Stomach (tissue), 9 donors: ENCODE measurements around the gene ARFIP1. TPM values are rescaled to one million over a fixed set of nuclear protein-coding genes. Genes with fewer than 3 reads are reported as not detected.

ENCODE experiments used
- DNase-seq, 2 donors: peaks; one replicate each; pipeline versions ENCODE4 v3.0.0 to v3.0.0-alpha.2; 2013 to 2019
- H3K27ac ChIP-seq, 5 donors: fragments of 200-600 bp in 4 of 5; sonication (generic) in 4 of 5; one replicate each; pipeline ENCODE4 v1.5.1; 2013 to 2019; ENCODE audit warnings: mild to moderate bottlenecking in 1 of 5, moderate library complexity in 1 of 5
- H3K27me3 ChIP-seq, 3 donors: fragments of 200-600 bp; sonication (generic); one replicate each; pipeline ENCODE4 v1.5.1; 2017 to 2019; ENCODE audit warnings: mixed run types in 1 of 3
- H3K36me3 ChIP-seq, 4 donors: fragments of 200-600 bp; sonication (generic); 1 replicate in 3 of 4; 2 replicates in 1 of 4; pipeline ENCODE4 v1.5.1; 2016 to 2019
- H3K4me1 ChIP-seq, 4 donors: fragments of 200-600 bp; sonication (generic); one replicate each; pipeline ENCODE4 v1.5.1; 2016 to 2019
- H3K4me3 ChIP-seq, 4 donors: fragments of 200-600 bp; sonication (generic) in 3 of 4; one replicate each; pipeline ENCODE4 v1.5.1; 2016 to 2019; ENCODE audit warnings: mild to moderate bottlenecking in 1 of 4
- H3K9me3 ChIP-seq, 4 donors: fragments of 200-600 bp; sonication (generic); one replicate each; pipeline ENCODE4 v1.5.1; 2016 to 2019
- EP300 ChIP-seq: sonication (generic); formaldehyde crosslinking; IDR thresholded peaks from one replicate; pipeline ENCODE4 v1.6.1; 2017; ENCODE audit warnings: antibody characterized with exemption
- POLR2A ChIP-seq, 4 donors: fragments of 450-650 bp; IDR thresholded peaks; one replicate each; pipeline ENCODE4 v1.6.1; 2016; ENCODE audit warnings: antibody characterized with exemption in 4 of 4, control low read depth in 2 of 4, mild to moderate bottlenecking in 1 of 4, moderate library complexity in 1 of 4
- POLR2AphosphoS5 ChIP-seq, 3 donors: sonication (generic); formaldehyde crosslinking; IDR thresholded peaks; one replicate each; pipeline ENCODE4 v1.6.1; 2016; ENCODE audit warnings: antibody characterized with exemption in 3 of 3
- WGBS, 5 donors: extraction: QIAGEN DNeasy Blood & Tissue Kit in 3 of 5; methylation state at CpG; one replicate each; pipeline versions ENCODE4 v1.1.5 to v1.1.7; 2013 to 2018; 5-methylcytosine and 5-hydroxymethylcytosine counted together
- intact Hi-C: fragments of 100-400 bp; cut with DNase I; formaldehyde crosslinking; loops from one replicate; pipeline ENCODE4 v1.15.1; 2023; ENCODE audit warnings: low total_unique reads
- polyA plus RNA-seq, 3 donors: library from polyadenylated mRNA; stranded (reverse); fragments of 200-250 nt; gene quantifications; one replicate each; pipeline ENCODE4 v1.2.3, GENCODE V29; 2013
- total RNA-seq, 5 donors: library from RNA; depleted of rRNA; stranded (reverse); fragments of >200 nt; gene quantifications; one replicate each; pipeline versions ENCODE4 v1.1.0 to v1.2.3, GENCODE V29; 2014 to 2016
- TF ChIP-seq, protein P1 (sequence below), 7 experiments: fragments of 450-650 bp in 4 of 7; fragments of 200-600 bp in 3 of 7; sonication (generic) in 3 of 7; IDR thresholded peaks; one replicate each; pipeline ENCODE4 v1.5.1; 2016 to 2019; ENCODE audit warnings: antibody characterized with exemption in 7 of 7, control low read depth in 2 of 7, mild to moderate bottlenecking in 1 of 7
- donor health status: healthy with polysubstance abuse.
- donor health status: Bipolar disorder and iron deficiency.
- donor health status: healthy.

Gene ARFIP1
- total and polyA plus RNA-seq, 8 donors: 15.3 to 103 (median 39.4) TPM

GRCh38 chr4:152959080-152959479 is 179.3 kb downstream of the ARFIP1 start:
- no peaks in the 10 kb centered on the region for H3K27me3 ChIP-seq
- no peaks in the 10 kb centered on the region for H3K9me3 ChIP-seq
- intact Hi-C loops: no loop called here
- 59 to 70% (median 64%) methylated on average over 2 of the region's 2 CpGs for WGBS, 5 donors
- H3K4me3 ChIP-seq: no peak overlapping the region
- TF ChIP-seq POLR2A (IDR thresholded peaks at IDR 0.05): no peak
- no peak for TF ChIP-seq POLR2AphosphoS5 (IDR thresholded peaks at IDR 0.05)
- no peak for TF ChIP-seq EP300
- TF ChIP-seq, protein P1, sequence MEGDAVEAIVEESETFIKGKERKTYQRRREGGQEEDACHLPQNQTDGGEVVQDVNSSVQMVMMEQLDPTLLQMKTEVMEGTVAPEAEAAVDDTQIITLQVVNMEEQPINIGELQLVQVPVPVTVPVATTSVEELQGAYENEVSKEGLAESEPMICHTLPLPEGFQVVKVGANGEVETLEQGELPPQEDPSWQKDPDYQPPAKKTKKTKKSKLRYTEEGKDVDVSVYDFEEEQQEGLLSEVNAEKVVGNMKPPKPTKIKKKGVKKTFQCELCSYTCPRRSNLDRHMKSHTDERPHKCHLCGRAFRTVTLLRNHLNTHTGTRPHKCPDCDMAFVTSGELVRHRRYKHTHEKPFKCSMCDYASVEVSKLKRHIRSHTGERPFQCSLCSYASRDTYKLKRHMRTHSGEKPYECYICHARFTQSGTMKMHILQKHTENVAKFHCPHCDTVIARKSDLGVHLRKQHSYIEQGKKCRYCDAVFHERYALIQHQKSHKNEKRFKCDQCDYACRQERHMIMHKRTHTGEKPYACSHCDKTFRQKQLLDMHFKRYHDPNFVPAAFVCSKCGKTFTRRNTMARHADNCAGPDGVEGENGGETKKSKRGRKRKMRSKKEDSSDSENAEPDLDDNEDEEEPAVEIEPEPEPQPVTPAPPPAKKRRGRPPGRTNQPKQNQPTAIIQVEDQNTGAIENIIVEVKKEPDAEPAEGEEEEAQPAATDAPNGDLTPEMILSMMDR (IDR thresholded peaks at IDR 0.05): no peak
- peaks cover 10 to 33% (median 27%) of the 10 kb centered on the region in 4 donors for H3K4me1 ChIP-seq
- no peak for DNase-seq
- H3K36me3 ChIP-seq: peaks cover 3 to 32% (median 15%) of the 10 kb centered on the region in 4 donors
- no peak overlapping the region for H3K27ac ChIP-seq

DNA sequence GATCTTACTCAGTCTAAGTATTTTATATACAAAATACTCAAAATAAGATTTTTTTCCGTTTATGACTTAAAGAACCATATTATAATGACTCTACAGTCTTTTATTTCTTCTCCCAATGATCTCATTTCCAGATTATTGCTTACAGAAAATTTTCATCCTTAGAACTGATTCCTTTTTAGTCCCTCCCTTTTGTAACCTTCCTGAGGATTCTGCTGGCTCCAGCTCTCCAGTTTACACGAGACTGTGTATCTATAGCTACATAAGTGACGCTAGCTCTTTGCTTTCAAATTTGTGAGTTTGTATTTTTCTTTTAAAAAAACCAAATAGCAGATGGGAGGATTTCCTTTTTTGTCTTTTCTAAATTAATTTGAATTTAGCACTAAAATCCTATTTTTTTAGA is 180.3 kb downstream of the ARFIP1 start:
- Histone ChIP-seq H3K4me3 (no peak overlapping the region), H3K27me3 (no peaks in the 10 kb centered on the region), H3K36me3 (peaks cover 3 to 26% (median 12%) of the 10 kb centered on the region in 4 donors), H3K27ac (no peak overlapping the region), H3K9me3 (no peaks in the 10 kb centered on the region), H3K4me1 (peaks cover 10 to 35% (median 27%) of the 10 kb centered on the region in 4 donors)
- DNase-seq: no peak
- no peak for TF ChIP-seq POLR2A (IDR thresholded peaks at IDR 0.05)
- TF ChIP-seq, protein P1 (IDR thresholded peaks at IDR 0.05): no peak
- TF ChIP-seq EP300: no peak
- TF ChIP-seq POLR2AphosphoS5 (IDR thresholded peaks at IDR 0.05): no peak
- 90 to 94% (median 91%) methylated on average over 3 of the region's 3 CpGs for WGBS, 5 donors
- intact Hi-C loops: no loop called here

DNA sequence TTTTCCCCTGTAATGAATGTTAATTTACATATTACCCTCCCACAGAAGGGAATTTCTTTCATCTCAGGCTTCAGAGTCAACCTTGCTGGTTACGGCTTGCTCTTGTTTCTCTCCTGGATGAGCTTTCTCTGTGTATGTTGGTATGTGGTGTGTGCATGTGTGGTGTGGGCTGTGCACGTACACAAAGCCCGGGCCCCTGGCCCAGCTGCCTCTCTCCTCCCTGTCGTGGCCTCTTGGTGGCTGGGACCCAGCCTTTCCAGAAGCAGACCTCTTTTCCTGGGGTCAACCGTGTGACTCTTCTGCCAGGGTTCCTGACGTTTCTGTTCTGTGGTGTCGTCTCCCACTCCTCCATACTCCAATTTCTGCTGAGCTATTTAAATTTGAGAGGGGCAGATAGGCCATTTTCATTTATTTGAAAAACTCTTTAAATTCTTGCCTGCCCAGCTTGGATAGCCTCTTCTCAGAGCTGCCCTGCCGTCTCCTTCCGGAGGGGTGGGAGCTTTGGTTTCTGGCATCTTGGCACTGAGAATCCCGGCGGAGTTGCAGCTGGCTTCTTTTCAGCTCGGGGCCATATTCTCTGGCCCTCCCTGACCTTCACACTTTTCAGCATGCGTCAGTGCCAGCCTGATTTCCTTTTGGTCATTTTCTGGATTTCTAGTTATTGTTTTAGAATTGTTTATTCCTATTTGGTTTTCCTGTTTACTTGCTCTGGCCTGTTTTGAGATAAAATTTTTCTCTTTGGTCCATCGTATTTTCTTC is 181.4 kb downstream of the ARFIP1 start:
- WGBS, 5 donors: 70 to 77% (median 75%) methylated on average over 14 of the region's 14 CpGs

DNA sequence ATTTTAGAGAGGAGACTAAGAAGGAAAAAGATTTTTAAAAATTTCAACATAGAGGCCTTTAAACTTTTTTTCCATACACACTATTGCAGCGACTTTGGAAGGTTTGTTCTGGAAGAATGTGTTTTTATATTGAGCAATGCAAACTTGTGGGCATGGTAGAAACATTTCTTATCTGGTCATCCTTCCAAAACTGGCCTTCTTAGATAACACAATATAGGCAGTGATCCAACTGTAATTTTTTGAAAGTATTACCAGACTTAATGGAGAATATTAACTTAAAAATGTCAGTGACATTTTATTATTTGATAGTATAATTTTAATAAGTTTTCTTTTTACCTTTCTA is 182.0 kb downstream of the ARFIP1 start:
- peaks cover 4 to 29% (median 19%) of the 10 kb centered on the region in 4 donors for H3K4me1 ChIP-seq
- H3K9me3 ChIP-seq: no peaks in the 10 kb centered on the region
- TF ChIP-seq POLR2A (IDR thresholded peaks at IDR 0.05): no peak
- TF ChIP-seq POLR2AphosphoS5 (IDR thresholded peaks at IDR 0.05): no peak
- TF ChIP-seq, protein P1 (IDR thresholded peaks at IDR 0.05): no peak
- no peak for TF ChIP-seq EP300
- H3K27ac ChIP-seq: peak overlapping the region in 1 of 5 donors; percentile 1
- no peak for DNase-seq
- intact Hi-C loops: no loop called here
- H3K27me3 ChIP-seq: no peaks in the 10 kb centered on the region
- 34 to 62% (median 61%) methylated on average over 1 of the region's 1 CpG for WGBS, 5 donors
- peaks cover 3 to 39% (median 18%) of the 10 kb centered on the region in 4 donors for H3K36me3 ChIP-seq
- no peak overlapping the region for H3K4me3 ChIP-seq

More for the DNA sequence above, 181.4 kb downstream of the ARFIP1 start:
- intact Hi-C loops: no loop called here
- H3K9me3 ChIP-seq: no peaks in the 10 kb centered on the region
- H3K4me3 ChIP-seq: no peak overlapping the region
- H3K4me1 ChIP-seq: peaks cover 9 to 35% (median 25%) of the 10 kb centered on the region in 4 donors
- peak in 1 of 2 donors; percentile 38 for DNase-seq
- H3K36me3 ChIP-seq: peaks cover 3 to 33% (median 16%) of the 10 kb centered on the region in 4 donors
- H3K27ac ChIP-seq: peak overlapping the region in 3 of 5 donors; percentile 1 to 26 (median 8)
- TF ChIP-seq EP300: no peak
- TF ChIP-seq POLR2AphosphoS5 (IDR thresholded peaks at IDR 0.05): no peak
- TF ChIP-seq POLR2A (IDR thresholded peaks at IDR 0.05): no peak
- no peaks in the 10 kb centered on the region for H3K27me3 ChIP-seq

Other genes with a start within 250 kb of the ARFIP1 start
- 100 to 1,000 TPM in 2 of 5 donors, 10 to 100 TPM in 3; 15.1 to 119 (median 64.8) TPM for gene FBXW7, start 243.9 kb upstream of the ARFIP1 start, total RNA-seq
- 10 to 100 TPM in 1 of 3 donors, 1 to 10 TPM in 2; 8.7 to 27.5 (median 9.0) TPM for gene FBXW7, start 243.9 kb upstream of the ARFIP1 start, polyA plus RNA-seq
- 1 to 10 TPM in 2 of 5 donors, under 1 TPM in 3; under 0.01 to 5.5 (median 0.58) TPM for gene TMEM154, start 100.0 kb upstream of the ARFIP1 start, total RNA-seq
- gene TMEM154, start 100.0 kb upstream of the ARFIP1 start, polyA plus RNA-seq: 1 to 10 TPM in 1 of 3 donors, under 1 TPM in 2; 0.46 to 3.8 (median 0.81) TPM
- 1 to 10 TPM in 1 of 5 donors, under 1 TPM in 2, not detected in 2; 0.55 to 4.1 (median 0.89) TPM for gene TIGD4, start 224 bp upstream of the ARFIP1 start, total RNA-seq
- under 1 TPM in 1 of 3 donors, not detected in 2; 0.20 TPM for gene TIGD4, start 224 bp upstream of the ARFIP1 start, polyA plus RNA-seq
- gene FHDC1, start 156.4 kb downstream of the ARFIP1 start, total RNA-seq: 10 to 100 TPM in 1 of 5 donors, 1 to 10 TPM in 4; 3.5 to 13.4 (median 8.6) TPM
- gene FHDC1, start 156.4 kb downstream of the ARFIP1 start, polyA plus RNA-seq: 1 to 10 TPM; 2.9 to 4.3 (median 3.8) TPM